MM.1S (cell line): ENCODE measurements around the gene EDNRA.

ENCODE experiments used
- EZH2 ChIP-seq: fragments of 300-600 bp; sonication (generic); optimal IDR thresholded peaks from 2 replicates; pipeline ENCODE3; 2017; ENCODE audit warnings: low read depth, mild to moderate bottlenecking, antibody characterized with exemption, low read length, mixed read lengths
- TF ChIP-seq, protein P1 (sequence below): fragments of 300-600 bp; sonication (generic); IDR thresholded peaks from 2 replicates; pipeline ENCODE4 v1.5.1; 2016; ENCODE audit warnings: antibody characterized with exemption, low read length, mixed read lengths

DNA sequence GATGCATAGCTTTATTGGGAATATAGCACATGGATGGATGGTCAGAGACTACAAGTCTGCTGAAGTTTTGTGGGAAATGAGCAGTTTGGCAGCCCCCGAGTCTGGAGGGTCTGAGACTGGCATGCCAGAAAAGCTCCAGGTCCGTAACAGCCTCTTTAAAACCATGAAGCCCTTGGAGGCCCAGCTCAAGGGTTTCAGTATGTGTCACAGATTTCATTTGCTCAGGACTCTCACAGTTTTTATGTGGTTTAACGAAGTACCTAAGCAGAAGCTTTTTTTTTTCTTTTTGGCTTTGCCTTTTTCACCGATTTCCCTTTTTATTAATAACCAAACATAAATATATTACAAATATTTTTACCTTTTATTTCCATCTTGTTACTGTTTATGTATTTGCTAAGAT is 105.7 kb downstream of the EDNRA start:
- TF ChIP-seq, protein P1, sequence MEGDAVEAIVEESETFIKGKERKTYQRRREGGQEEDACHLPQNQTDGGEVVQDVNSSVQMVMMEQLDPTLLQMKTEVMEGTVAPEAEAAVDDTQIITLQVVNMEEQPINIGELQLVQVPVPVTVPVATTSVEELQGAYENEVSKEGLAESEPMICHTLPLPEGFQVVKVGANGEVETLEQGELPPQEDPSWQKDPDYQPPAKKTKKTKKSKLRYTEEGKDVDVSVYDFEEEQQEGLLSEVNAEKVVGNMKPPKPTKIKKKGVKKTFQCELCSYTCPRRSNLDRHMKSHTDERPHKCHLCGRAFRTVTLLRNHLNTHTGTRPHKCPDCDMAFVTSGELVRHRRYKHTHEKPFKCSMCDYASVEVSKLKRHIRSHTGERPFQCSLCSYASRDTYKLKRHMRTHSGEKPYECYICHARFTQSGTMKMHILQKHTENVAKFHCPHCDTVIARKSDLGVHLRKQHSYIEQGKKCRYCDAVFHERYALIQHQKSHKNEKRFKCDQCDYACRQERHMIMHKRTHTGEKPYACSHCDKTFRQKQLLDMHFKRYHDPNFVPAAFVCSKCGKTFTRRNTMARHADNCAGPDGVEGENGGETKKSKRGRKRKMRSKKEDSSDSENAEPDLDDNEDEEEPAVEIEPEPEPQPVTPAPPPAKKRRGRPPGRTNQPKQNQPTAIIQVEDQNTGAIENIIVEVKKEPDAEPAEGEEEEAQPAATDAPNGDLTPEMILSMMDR: no peak
- TF ChIP-seq EZH2: no peak
